GM21390 (cell line): ENCODE measurements around the gene ZNF823.
A peak's percentile ranks its signal among the peaks of the same experiment; 100 is the strongest.

ENCODE experiments used
- ATAC-seq: cut with Tn5 transposase; IDR thresholded peaks from one replicate; pipeline ENCODE4 v1.9.1; 2021; ENCODE audit not compliant: unreplicated experiment

Gene ZNF823

DNA sequence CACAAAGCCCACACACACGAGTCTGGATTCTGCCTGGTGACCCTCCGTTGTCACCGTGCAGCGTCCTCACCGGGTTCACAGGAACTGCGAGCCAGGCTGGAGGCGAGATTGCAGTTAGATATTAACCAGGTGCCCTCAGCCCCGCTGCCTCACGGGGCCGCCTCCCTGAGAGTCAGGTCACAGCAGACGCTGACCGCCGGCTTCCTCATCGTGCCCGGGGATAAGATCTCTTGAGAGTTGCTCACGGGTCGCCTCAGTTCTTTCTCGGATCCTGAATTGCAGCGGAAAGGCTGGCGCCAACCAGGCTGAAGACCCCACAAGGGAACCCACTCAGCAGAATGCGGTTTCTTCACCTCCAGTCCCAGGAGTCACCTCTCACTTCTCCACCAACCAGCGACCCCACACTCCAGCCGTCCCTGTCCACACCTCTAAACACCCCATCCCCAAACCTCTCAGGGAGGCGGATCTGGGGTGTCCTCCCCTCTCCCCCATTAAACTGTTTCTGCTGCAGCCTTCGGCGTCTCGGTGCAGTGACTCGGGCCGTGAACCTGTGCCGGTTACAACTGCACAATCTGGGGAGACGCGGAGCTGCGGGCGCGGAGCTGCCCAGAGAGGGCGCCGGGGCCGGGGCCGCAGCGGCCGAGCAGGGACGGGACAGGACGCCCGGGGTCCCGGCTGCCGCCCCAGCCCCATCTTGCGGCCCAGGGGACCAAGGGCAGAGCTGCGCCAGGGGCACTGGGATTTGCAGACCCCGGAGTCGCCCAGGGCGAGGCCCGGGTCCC is 591 bp downstream of the ZNF823 start:
- peak; percentile 40 for ATAC-seq

GRCh38 chr19:11736696-11737095 is 2.0 kb downstream of the ZNF823 start:
- ATAC-seq, result no peak

GRCh38 chr19:11735375-11735774 is 3.4 kb downstream of the ZNF823 start:
- ATAC-seq, result no peak

DNA sequence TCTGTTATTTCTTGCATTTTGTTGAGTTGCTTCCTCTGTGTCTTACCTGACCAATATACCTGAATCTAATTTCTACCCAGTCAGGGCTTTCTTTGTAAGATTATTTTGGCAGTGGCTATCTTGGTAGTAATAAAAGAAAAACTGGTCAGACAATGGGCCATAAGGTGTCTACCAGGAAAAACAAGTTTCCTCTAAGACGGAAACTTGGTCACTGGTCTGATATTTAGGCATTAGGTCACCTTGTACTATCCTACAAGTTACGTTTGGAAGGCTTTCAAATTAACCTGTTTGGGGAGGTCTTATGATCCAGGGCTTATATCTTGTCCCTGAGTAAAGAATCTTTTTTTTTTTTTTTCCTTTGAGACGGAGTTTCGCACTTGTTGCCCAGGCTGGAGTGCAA is 9.2 kb downstream of the ZNF823 start:
- no peak for ATAC-seq

GRCh38 chr19:11722414-11722813 is 16.3 kb downstream of the ZNF823 start:
- no peak for ATAC-seq

DNA sequence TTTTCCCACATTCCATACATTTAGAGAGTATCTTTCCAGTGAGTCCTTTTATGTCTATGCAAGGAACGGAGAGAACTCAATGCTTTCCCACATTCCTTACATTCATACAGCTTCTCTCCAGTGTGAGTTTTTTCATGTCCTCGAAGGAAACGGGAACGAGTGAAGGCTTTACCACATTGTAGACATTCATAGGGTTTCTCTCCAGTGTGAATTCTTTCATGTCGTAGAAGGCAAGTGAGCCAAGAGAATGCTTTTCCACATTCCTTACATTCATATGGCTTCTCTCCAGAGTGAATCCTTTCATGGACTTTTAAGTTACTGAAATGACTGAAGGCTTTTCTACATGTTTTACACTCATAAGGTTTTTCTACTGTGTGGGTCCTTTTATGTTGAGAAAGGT is 17.1 kb downstream of the ZNF823 start:
- ATAC-seq, result no peak

DNA sequence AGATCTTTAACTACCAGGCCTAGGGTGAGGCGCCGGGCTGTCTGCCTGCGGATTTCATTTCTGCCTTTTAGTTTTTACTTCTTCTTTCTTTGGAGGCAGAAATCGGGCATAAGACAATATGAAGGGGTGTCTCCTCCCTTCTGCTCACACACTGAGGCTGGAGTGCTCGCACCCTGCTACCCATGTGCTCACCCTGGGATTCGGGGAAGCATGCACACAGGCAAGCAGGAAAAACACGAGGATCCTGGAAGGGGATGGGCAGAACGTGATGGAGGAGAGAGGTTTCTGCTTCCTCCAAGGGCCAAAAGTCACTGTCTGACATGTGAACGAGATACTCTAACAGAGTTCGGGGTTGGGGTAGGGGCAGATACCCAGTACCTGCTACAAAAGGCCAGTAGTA is 28.4 kb downstream of the ZNF823 start:
- ATAC-seq, result no peak

DNA sequence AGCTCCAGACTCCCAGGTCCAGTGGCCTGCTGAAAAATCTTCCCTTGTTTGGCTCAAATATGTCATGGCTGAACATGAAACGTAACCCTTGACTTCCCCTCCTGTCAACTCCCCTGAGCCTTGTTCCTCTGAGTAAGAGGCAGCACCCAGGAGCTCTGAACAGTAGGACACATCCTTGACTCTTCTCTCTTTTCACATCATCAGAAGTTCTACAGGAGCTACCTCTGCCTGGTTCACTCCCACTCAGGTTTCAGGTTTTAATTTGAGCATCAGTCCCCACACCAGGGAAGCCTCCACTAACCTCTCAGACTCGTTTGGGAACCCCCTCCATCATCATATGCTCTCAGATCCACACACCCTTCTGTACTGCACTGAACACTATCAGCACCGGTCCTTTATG is 30.3 kb downstream of the ZNF823 start:
- no peak for ATAC-seq

- no peak for ATAC-seq
Observed at GRCh38 chr19:11705474-11705873, 33.3 kb downstream of the ZNF823 start.

GRCh38 chr19:11704626-11705025 is 34.1 kb downstream of the ZNF823 start:
- no peak for ATAC-seq

DNA sequence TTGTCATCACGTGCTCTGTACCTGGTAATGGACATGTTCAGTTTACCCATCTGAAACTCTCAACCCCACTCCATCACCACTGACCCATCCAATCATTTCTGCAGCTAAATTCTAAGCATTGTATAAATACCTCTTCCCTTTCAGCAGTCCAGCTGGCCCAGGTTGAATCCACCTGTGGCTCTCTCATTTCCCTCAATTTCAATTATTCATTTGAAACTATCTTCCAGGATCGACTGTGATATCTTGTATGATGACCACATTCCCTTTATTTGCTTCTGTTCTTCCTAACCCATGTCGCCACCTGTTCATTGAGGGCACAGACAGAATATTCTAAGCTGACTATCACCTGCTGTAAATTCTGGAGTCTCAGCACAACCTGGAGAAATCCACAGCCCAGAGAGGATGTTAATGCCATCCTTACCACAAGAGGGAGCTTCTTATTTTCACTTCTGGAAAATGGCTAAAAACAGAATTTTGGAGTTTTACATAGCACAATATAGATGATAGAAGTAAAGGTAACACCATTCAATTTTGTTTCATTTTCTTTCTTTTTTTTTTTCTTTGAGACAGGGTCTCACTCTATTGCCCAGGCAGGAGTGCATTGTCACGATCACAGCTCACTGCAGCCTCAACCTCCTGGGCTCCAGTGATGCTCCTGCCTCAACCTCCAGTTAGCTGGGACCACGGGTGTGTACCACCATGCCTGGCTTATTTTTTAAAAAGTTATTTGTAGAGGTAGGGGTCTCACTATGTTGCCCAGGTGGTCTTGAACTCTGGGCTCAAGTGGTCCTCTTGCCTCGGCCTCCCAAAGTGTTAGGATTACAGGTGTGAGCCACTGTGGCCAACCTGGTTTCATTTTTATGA is 38.6 kb downstream of the ZNF823 start:
- no peak for ATAC-seq

DNA sequence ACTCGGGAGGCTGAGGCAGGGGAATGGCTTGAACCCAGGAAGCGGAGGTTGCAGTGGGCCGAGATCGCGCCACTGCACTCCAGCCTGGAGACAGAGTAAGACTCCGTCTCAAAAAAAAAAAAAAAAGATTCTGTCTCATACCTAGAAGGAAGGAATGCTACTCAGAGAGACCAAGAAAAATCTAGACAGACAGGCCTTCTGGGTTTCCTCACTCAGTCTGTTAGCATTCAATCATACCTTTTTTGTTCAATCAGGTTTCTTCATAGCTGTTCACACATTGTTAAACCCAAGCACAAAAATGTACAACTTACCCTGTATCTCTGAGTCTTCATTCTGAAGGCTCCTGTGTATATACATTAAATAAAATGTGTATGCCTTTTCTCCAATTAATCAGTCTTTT is 40.5 kb downstream of the ZNF823 start:
- ATAC-seq, result no peak

GRCh38 chr19:11697284-11697855 is 41.4 kb downstream of the ZNF823 start:
- no peak for ATAC-seq

GRCh38 chr19:11694533-11695439 is 44.0 kb downstream of the ZNF823 start:
- ATAC-seq, result peak; percentile 80

DNA sequence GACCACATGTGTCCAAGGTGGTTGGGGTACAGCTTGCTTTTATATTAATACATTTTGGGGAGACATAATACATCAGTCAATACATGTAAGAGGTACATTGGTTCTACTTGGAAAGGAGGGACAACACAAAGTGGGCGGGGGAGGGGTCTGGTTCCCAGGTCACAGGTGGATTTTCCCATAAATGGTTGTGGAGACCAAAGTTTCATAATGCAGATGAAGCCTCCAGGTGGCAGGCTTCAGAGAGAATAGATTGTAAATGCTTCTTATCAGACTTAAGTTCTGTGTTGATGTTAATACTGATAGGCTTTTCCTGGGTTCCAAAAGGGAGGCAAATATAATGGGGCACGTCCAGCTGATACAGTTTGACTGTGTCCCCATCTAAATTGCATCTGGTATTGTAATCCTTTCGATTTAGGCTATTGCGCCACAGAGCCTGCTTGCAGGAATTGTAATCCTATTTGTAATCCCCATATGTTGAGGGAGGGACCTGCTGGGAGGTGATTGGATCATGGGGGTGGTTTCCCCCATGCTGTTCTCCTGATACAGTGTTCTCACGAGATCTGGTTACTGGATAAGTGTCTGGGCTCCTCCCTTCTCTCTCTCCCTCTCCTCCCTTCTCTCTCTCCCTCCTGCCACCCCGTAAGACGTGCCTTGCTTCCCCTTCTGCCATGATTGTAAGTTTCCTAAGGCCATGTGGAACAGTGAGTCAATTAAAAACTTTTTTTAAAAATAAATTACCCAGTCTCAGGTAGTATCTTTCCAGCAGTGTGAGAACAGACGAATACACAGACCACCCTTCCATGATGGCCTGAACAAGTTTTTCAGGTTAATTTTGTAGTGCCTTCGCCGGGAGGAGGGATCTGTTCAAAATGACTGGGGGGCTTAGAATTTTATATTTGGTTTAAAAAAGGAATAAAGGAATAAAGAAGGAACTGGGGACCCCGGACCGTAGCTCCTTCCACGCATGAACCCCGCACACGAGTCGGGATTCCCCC is 44.9 kb downstream of the ZNF823 start:
- no peak for ATAC-seq

DNA sequence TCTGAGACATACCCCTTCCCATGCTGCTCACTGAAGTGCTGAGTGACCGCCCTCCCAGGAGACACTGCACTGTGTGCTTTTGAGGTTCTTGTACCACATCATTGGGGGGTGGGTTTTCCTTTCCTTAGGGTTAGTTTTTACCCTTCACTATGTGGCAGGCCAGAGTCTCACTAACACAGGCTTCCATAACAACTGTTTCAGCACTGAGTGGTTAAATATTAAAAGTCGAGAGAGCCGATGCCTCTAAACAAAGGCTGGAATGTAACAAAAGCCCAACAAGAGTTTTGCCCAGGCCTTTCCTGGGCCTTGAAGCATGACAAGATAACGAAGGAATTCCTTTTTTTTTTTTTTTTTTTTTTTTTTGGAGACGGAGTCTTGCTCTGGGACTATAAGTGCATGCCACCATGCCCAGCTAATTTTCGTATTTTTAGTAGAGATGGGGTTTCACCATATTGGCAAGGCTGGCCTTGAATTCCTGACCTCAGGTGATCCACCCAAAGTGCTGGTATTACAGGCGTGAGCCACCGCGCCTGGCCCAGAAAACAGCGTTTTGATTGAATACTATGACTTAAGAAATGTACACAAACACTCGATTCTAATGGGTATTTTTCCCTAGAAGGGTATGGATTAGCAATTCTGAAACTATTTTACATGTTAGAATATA is 46.5 kb downstream of the ZNF823 start:
- ATAC-seq, result no peak

GRCh38 chr19:11685676-11686650 is 52.8 kb downstream of the ZNF823 start:
- no peak for ATAC-seq
